Left hindlimb (tissue), 1 donor: Measurements from ENCODE around the gene FRMPD2.
"Not testable (repeated sequence)": the region's sequence is repeated elsewhere in the genome, so short reads cannot be mapped to it uniquely, and the experiment has no call there.

Experiments used
- DNase-seq: peaks from one replicate; pipeline ENCODE4 v3.0.0-alpha.2; 2018

The FRMPD2 gene

DNA sequence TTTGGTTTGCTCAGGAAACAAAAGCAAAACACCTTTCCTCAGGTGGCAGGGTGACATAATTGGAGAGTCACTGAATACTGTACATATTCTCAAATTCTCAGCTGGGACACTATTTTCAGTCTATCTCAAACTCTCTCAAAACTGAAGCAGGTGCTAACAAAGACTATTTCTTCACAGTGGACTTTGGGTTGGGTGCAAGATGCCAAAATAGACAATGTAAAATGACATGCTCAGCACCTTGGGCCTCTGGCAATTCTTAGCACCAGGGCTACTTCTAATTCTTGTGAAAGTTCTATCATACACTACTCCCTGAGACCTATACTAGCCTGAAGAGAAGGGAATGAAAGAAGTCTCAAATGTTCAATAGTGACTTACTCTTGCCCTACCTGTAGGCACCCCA, 151.9 kb downstream of the FRMPD2 start:
- DNase-seq, result not testable (repeated sequence)

DNA sequence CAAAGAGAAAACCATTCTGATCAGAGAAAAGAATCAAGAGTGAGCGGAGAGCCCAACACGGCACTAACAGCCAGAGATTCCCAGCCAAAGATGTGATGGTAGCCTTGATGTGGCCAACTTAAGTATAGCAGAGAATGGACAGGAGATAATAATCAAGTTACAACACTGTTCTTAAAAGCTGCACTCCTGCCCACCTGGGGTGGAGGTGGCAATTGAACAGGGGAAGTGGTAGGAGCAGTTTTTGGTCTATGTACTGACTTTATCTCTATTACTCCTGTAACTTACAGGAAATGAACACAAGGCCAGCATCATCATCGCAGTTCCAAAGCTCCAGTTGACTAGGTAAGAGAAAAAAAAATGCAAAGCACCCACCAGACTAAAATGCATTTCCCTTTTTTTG, 164.2 kb downstream of the FRMPD2 start:
- not testable (repeated sequence) for DNase-seq
